HG02588 (cell line): Measurements from ENCODE around the gene CCDC124.
"Not testable (repeated sequence)": the region's sequence is repeated elsewhere in the genome, so short reads cannot be mapped to it uniquely, and the experiment has no call there.

Experiments used
- ATAC-seq: cut with Tn5 transposase; IDR thresholded peaks from one replicate; pipeline ENCODE4 v1.9.1; 2021; ENCODE audit warnings: mild to moderate bottlenecking, moderate library complexity; ENCODE audit not compliant: unreplicated experiment

The CCDC124 gene

DNA sequence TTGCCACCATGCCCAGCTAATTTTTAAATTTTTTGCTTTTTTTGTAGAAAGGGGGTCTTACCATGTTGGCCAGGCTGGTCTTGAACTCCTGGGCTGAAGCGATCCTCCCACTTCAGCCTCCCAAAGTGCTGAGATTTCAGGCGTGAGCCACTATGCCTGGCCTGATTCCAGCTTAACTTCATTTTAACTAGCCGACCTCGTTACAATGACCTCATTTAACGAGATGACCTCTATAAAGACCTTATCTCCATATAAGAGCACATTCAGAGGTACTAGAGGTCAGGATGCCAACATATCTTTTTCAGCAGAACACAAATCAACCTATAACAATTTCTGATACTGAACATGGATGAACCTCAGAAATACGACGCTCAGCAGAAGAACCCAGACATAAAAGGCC, 44.7 kb downstream of the CCDC124 start:
- no peak for ATAC-seq

- ATAC-seq, result no peak
Observed at GRCh38 chr19:17981611-17982010, 48.8 kb downstream of the CCDC124 start.

DNA sequence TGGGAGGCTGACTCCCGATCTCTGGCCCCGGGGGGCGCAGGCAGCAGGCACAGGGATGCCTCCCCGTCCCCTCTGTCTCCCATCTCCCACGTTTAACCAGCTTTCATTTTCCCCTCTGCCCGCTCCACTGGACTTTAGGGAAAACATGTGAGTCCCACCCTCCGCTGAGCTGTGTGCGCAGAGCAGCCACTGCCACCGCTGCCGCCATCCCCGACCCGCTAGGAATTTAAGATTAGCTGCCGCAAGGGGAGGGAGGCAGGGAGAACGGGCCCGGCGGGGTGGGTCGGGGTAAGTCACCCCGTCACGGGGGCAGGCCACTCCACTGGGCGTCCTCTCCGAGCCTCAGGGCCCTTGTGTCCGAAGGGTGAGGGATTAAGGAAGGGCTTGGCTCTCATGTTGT, 49.6 kb downstream of the CCDC124 start:
- ATAC-seq, result no peak

DNA sequence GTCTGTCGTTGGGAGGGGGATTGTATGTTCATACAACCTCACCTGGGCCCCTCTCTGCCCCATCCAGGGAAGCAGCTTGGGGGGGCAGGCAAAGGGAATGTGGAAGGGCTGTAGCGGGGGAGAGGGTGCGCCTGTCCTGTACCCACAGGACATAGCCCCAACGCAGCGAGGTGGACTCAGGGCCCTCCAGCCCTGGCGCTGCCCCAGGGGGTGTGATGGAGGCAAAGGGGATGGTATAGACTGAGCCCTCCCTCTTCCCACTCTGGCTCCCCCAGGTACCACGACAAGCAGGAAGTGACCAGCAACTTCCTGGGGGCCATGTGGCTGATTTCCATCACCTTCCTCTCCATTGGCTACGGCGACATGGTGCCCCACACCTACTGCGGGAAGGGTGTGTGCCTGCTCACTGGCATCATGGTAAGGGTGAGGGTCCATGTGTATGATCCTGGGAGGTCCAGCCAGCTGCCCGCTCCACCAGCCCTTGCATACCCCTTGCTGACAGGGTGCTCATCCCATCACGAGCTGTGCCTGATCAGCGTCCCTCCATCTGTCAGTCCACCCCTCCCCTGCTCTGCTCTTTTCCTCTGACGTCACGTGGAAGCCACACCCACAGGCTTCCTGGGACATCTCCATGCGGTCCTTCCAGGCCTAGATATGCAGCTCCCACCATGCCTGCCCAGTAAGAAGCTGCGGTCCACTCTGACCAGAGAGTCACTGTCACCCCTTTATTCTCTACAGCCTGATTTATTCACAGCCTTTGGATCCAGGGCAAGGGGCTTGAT, 52.4 kb downstream of the CCDC124 start:
- no peak for ATAC-seq

DNA sequence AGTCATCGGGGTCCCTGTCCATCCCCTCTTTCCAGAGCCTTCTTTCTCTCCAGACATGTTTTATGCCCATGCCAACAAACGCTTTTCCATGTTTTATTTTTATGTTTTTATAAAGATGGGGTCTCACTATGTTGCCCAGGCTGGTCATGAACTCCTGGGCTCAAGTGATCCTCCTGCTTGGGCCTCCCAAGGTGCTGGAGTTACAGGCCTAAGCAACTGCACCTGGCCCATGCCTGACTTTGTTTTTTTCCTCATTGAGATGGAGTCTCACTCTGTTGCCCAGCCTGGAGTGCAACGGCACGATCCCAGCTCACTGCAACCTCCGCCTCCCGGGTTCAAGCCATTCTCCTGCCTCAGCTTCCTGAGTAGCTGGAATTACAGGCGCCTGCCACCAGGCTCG, 53.8 kb downstream of the CCDC124 start:
- not testable (repeated sequence) for ATAC-seq

GRCh38 chr19:17988161-17988560, 55.3 kb downstream of the CCDC124 start:
- ATAC-seq, result no peak

DNA sequence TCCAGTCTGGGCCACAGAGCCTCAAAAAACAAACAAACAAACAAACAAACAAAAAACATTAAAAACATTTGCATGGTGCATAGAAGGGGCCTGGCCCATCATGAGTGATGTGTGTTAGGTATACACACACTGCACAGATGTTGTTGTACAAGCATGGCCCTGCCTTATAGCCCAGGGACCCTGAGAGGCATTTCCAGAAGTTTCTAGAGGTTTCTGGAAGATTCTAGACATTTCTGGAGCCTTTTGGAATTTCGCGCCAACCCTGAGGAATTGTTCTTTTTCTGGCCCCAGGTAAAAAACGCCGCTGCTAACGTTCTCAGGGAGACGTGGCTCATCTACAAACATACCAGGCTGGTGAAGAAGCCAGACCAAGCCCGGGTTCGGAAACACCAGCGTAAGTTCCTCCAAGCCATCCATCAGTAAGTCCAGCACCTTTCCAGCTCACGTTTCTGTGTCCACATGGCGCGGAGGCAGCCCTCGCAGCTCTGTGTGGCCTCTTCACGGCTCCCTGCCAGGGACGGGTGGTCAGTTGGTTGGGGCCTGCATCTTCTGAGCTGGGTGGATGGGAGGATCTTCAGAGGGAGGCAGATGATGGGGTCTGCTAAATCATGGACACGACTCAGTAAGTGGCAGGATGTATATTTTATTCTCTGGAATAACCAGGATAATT, 56.7 kb downstream of the CCDC124 start:
- no peak for ATAC-seq

GRCh38 chr19:17993076-17993813, 60.4 kb downstream of the CCDC124 start:
- no peak for ATAC-seq
